ENCODE measurements around the gene MAGI2.

MAGI2 gene

DNA sequence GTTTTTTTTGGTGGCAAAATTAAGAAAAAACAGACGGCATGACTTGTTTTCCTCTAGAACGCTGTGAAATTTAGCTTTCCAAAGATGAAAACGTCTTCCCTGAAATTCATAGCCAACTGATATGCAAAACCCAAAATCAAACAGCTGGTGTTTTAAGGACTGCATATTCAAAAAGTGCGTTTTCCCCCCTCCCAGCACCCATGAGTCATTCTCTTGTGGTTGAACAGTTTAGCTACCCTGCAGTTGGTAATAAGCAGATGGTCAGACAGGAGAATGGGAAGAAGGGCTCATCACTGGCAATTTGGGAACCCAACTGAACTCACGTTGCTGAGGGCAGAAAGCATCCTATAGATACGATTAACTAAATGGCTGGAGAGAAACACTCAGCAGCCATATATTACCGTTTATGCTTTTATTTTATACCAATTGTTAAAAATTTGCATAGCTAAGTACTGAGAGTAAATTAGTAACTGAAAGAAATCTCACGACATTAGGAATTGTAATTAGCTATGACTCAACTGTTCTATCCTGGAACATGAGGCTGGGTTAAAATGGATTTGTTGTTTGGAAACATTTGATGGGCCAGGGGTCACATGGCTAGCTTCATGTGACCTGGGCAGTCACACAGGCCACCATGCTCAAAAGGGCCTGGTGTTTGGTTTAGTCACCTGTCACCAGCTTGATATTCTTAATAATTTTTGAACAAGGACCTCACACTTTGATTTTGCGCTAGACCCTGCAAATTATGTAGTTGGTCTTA is 1311.8 kb downstream of the MAGI2 start:
- DNase-seq (ENCODE audit: low read depth) = no peak

DNA sequence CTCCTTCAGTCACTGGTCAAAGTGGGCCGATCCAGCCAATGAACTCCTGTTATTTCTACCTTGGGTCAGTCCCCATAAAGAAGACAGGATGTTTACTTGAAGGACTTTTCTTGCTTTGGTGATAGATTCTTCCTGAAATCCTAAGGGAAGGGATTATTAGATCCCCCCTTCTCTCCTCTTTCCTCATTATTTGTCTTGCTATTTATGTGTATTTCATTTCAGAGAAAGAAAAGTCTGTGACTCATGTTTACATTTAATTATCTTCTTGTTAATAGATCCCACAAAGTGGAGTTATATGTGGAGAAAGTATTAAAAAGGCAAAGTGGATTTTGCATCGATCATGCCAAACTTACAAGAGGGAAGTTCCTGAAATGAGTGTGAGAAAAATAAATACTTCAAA is 1313.4 kb downstream of the MAGI2 start:
- DNase-seq (ENCODE audit: low read depth) = no peak

DNA sequence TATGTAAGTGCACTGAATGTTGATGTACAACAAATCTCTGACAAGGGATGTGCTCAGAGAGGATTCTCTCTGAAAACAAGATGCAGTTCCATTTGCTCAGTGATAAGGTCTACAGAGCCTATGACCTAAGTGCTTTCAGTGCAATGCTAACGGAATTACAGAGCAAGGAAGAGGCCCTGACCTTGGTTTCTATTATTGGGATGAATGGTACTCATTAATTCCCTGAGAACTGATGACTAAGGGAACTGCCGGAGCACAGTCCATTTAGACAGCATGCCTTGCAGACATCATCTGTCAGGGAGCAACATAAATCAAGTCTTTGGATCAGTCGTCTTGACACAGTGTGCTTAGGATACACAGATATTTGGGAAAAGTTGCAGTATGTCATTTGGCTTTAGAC is 1314.1 kb downstream of the MAGI2 start:
- no peak for DNase-seq (ENCODE audit: low read depth)

DNA sequence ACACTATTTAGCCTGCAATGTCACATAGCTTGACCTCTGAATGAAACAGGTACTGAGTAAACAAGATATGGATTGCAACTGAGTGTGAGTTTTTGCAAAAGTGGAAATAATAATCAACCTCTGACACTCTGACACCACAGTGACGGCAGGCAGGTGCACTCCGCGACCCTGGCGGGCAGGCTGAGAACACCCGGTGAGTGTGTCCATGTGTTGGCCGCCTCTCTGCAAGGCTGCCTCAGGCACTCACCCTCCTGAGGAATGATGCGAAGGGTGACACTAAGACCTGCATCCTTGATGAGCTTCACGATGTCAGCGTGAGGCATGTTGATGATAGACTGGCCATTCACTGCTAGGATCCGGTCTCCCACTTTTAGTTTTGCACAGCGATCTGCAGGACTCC is 1318.7 kb downstream of the MAGI2 start:
- DNase-seq (ENCODE audit: low read depth) = no peak

DNA sequence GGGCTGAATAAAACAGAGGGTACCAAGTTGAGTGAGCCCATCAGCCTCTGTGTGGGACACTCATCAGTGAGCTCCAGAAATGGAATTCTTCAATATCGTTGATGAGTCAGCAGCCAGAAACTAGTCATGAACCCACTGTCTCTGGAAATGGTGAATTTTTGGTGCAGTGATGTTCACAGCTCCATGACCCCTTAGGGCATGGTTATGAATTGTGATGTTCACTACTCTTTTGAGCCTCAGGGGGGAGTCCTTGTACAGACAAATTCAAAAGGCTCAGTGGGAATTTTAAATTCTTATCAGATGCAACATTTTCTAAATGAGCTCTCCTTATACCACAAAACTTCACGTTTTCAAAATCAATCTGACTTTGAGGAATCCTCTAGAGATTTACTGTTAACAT is 1319.2 kb downstream of the MAGI2 start:
- DNase-seq (ENCODE audit: low read depth) = no peak

DNA sequence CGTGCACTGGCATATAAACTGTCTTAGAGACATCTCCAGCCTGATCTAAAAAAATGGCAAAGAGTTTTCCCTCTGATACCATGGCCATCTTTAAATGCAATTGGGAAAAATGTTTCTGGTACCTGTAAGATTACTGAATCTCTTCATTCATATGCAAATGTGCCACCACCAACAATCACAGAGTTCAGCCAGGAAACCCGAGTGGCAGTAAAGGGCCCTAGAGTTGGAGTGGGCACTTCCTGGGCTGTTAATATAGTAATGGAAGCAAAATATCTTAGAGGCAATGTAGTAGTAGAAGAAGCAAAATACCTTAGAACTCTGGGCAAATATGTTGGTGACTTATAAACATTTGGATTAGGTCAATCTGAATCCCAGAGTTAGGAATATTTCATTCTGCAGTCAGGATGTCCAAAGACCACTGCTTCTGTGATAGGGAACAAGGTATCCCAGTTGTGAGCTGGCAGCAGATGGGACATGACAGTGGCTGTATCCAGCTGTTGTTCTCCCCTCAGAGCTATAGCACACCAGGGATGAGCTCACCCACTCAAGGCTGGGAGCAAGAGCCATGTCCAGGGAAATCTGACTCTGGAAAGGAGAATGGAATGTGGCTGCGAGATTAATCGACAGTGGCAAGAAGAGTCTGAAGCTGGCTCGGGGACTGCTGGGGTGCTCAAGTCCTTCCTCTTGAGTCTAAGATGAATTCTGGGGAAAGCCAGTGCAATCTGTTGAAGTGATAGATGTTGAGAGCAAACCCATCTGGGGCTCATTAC is 1322.8 kb downstream of the MAGI2 start:
- no peak for DNase-seq (ENCODE audit: low read depth)

DNA sequence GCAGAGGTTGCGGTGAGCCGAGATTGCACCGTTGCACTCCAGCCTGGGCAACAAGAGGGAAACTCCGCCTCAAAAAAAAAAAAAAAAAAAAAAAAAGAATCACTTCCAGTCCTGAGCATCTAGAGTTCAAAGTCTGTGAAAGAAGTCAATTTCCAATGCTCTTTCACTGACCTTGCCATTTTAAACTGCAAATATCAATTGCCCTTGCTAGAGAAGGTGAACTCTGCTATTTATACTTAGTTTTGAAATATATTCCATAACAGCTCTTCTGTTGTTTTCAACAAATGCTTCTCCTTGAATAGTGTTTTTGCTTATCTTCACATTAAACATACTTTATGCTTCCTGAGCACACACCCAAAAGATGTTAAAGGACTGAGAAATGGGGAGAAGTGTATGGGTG is 1323.6 kb downstream of the MAGI2 start:
- DNase-seq (ENCODE audit: low read depth) = no peak

DNA sequence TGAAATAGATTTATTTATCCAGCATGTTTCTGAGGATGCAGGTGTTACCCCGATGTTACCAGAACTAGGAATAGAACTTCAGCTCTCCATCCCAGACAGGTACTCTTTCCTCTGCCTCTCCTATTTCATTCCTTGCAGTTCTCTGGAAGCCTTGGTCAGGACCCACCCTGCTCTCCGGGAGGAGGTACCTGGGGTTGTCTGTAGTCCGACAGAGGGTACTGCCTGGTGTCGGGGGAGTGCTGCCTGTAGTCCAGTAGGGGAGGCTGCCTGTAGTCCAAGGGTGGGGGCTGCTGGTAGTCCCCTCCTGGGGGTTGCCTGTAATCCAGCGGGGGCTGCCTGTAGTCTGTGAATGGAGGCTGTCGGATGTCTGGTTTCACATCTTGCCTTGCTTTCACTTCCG is 1326.5 kb downstream of the MAGI2 start:
- DNase-seq (ENCODE audit: low read depth) = no peak

DNA sequence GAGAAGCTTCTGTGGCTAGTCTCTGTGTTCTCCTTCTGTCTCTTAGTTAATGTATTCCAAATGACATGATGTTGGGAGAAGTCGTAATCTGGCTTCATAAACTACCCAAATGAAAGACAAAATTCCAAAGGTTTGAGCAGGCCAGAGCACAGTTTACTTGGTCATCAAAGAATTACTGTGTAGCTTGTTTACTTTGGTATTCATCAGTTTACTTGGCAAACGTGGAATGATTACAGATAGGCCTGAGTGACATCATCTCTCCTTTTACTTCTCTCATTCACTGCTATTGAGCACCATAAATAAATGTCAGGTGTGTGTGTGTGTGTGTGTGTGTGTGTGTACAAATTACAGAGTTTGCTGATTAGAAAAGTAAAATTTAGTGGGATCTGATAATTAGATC is 1327.6 kb downstream of the MAGI2 start:
- DNase-seq (ENCODE audit: low read depth) = no peak

DNA sequence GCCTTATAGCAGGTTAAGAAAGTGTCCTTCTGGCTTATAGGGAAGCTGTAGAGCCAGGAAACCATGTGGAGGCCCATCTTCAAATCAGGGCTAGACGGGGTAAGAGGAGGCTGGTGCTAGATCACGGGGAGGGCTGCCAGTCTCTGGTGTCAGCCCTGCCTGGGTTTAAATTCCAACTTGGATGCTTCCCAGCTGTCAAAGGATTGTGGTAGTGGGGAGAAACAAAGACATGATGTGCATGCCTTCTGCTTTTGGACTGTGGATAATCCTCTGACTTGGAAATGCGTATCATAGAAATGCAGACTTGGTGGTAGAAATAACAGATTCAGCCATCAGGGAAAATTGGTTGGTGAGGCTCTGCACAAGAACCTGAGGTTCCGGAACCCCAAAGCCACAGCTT is 1329.3 kb downstream of the MAGI2 start:
- DNase-seq (ENCODE audit: low read depth) = no peak

DNA sequence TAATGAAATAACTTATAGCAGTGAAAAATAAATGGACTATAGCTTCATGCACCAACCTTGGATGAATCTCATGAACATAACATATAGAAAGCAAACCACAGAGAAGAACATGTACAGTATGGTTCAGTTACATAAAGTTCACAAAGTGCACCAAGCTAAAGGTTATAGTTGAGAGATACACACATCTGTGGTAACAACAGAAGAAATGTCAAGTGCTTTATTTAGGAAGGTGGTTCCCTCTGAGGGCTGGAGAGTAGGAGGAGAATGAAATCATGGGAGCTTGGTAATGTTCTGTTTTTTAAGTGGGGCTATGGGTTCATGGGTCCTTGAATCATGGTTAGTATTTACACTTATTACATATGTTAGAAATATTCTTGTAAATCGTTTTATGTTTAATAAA is 1331.6 kb downstream of the MAGI2 start:
- no peak for DNase-seq (ENCODE audit: low read depth)

DNA sequence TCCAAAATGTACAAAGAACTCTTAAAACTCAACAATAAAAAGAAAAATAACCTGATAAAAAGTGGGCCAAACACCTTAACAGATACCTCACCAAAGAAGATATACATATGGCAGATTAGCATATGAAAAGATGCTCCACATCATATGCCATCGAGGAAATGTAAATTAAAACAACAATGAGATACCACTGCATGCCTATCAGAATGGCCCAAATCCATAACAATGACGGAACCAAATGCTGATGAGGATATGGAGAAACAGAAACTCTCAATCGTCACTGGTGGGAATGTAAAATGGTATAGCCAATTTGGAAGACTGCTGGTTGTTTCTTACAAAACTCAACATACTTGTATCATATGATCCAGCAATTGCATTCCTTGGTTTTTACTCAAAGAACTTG is 1335.0 kb downstream of the MAGI2 start:
- no peak for DNase-seq (ENCODE audit: low read depth)

DNA sequence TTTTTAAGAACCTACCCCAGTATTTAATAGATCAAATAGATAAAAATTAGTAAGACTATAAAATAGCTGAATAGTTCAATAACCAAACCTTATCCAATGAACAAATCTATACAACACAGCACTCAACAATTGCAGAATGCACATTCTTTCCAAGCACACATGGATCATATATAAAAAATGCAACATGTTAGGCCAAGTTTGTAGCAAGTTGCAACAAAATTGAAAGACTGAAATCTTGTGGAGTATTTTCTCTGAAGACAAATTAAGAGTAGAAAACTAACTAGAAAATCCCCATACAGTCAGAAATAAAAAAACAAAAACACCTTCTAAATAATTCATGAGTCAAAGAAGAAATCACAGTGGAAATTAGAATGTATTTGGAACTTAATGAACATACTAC is 1337.6 kb downstream of the MAGI2 start:
- DNase-seq (ENCODE audit: low read depth) = no peak

DNA sequence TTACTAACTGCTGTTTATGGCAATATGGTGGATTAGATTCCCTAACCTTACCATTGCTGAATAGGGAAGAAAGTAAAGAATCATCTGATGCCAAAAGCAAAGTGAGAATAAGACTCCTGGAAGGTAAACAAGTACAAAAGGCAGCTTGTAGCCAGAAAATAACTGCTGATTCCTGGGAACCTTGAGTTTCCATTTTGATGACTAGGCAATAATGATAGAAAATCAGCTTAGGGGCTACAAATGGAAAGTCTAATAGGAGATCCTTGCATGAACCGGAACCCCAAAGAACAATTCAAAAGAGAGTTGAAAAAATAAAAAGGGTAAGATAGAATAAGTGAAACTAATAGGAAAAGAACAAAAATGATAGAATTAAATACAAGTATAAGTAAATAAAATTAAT is 1338.5 kb downstream of the MAGI2 start:
- no peak for DNase-seq (ENCODE audit: low read depth)

DNA sequence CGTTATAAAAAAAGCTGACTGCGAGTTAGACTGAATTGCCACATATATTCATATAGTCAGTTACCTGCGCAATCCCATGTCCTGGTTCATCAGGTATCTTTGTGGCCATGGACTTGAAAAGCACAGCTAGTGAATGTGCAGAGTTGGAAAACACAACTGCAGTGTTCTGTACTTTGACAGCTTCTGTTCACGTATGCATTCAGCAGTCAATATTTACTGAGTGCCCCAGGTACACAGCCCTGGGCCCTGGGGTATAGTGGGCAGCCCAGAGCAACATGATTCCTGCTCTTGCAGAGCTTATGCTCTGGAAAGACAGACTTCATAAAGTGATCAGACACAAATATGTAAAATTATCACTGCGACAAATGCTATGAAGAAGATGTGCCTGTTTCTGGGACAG is 1341.0 kb downstream of the MAGI2 start:
- no peak for DNase-seq (ENCODE audit: low read depth)

DNA sequence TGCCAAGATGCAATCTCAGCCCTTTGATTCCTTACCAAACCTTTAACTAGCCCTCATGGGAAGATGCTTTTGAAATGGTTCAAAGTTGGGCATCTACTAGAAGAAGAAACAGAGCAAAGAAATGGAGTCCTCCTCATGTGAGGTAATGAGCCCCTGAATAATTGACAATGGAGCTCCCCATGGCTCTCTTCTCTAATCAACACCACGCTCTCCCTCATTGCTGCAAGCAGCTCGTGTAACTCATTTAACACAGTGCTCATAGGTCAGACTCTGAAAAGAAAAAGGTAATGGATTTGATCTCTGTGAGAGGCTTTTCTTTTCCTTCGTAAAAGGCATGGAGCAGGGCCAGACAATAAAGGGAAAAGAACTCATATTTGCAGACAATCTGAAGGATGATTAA is 1342.1 kb downstream of the MAGI2 start:
- DNase-seq (ENCODE audit: low read depth) = no peak

DNA sequence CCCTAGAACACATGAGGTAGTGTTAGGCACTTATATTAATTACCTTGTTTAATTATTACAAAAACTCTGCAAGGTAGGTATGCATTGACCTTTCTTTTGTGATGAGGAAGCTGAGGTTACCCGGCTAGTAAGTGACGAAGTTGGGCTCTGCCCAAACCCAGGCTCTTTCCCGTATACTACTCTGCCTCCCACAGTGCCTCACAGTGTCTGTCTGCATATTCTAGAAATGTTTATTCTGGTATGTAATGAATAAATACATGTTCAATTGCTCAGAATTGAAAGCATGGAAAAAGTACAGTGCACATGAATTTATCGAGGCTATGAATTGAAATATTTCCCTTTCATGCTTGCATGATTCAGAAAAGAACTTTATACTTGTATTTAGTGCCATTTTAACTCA is 1350.0 kb downstream of the MAGI2 start:
- no peak for DNase-seq (ENCODE audit: low read depth)

DNA sequence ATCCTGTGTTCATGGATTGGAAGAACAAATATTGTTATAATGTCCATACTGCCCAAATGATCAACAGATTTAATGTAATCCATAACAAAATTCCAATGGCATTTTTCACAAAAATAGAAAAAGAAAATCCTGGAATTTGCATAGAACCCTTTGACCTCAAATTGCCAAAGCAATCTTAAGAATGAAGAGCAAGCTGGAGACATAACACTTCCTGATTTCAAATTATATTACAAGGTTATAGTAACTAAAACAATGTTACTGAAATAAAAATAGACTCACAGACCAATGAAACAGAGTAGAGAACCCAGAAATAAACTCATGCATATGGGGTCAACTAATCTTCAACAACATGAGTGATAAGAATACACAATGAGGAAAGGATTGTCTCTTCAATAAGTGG is 1352.4 kb downstream of the MAGI2 start:
- DNase-seq (ENCODE audit: low read depth) = no peak

DNA sequence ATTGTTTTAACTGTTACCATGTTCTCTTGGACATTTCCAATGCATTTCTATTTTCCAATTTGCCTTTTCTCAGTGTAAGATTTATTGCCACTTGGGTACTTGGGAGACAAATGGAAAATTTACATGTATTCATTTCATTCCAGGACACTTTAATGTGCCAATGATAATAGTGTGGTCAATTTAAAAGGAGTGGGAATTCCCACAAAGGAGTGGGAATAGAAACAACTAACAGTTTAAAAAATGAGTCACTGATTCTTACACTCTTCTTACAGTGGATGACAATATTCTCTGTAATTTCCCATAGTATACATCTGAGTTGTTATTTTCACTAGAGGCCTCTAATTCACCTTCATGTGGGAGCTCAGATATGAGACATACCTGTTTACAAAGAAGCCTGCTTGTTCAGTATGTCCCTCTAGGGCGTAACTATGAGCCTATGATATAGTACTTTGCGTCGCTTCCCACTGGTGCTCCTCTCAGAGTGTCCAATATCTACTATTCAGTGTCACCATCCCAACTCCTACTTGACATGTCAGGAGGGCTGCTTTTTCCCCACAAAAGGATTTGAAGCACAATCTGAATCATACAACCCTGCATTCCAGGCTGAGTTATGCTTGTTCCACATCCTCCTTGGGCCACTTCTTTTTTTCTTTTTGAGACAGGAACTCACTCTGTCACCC is 1353.6 kb downstream of the MAGI2 start:
- DNase-seq (ENCODE audit: low read depth) = no peak

DNA sequence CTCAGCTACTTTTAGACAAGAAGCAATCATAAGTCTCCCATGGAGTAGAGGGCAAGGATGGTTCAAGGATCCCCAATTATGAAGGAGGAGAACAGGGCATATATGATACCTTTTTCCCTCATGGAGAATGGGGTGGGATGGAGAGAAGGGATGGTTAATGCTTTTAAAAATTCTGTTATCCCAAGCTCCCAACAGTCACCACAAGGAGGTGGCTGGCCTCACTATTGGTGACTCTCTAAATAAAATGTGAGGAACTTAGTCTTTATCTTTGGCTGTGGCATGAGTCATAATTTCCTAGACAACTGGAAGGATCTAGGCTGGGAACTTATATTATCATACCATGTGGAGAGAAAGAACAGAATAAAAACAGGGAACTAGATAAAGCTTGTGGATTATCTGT is 1357.9 kb downstream of the MAGI2 start:
- no peak for DNase-seq (ENCODE audit: low read depth)

DNA sequence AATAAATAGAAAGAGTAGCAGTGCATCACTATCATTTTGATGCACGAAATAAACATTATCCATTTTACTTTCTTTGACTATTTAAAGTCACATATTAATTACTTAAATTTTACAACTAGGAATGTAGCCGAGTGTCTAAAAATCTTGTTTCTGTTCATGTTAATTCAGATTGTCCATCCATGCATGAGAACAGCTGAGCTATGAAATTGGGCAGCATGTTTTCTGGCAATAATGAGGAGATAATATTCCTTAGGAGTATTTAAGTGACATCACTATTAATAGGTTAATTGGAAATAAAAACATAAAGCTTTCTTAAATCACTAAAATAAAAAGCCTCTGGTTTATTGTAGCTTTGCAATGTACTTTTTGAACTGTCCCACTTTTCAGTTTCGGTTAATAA is 1361.1 kb downstream of the MAGI2 start:
- DNase-seq (ENCODE audit: low read depth) = no peak

DNA sequence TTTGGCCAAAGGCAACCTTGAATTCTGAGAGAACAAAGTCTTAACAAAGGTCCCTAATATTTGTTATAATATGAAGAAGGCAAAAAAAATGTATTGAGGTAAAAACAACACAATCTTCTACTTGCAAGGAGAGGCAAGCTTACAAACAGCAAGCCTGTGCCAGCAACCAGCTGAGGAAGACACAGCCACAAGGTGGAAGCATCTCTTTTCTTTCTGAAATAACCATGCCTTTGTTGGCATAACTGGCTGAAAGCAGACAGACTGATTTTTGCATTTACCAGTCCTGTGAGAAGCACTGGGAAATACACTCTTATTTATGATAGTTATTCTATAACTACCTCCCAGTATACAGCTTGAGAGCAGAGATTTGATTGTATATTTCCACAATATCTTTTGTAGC is 1362.9 kb downstream of the MAGI2 start:
- no peak for DNase-seq (ENCODE audit: low read depth)

DNA sequence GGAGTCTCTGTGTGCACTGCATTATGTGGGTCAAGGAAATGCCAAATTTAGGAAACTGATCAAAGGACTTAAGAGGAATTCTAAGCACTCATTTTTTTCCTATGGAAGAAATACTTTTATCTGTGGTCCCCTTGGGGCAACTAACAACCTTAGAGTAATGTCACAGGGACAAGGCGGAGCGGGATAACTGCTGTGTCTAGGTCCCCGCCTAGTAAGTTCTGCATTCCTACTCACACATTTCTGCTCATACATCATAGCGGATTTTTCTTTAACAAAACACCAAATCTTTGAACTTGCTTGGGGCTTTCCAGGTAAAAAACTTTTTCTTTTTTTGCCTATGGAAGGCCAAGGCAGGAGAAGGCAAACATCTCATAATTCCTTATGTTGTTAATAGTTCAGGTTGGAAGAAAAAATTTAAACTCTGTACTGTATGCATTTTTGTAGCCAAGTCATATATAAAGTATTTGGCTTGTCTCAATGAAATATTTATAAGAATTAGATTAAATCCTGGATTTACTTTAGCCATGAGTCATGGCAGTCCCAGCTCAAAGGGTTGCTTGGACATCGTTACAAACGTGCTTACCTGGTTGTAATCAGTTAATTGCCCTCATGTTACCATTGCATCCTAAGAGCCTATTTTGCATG is 1369.9 kb downstream of the MAGI2 start:
- DNase-seq (ENCODE audit: low read depth) = no peak
